Activated CD8-positive, alpha-beta memory T cell treated with anti-CD3 and anti-CD28 coated beads for 1 hour (primary cell): ENCODE results near the gene C14orf119.

Experiments used
- DNase-seq, 2 donors: peaks; one replicate each; pipeline ENCODE4 v3.0.0-alpha.2; 2020; ENCODE audit warnings: low read depth in 1 of 2; ENCODE audit errors: extremely low read depth in 1 of 2

Gene C14orf119

DNA sequence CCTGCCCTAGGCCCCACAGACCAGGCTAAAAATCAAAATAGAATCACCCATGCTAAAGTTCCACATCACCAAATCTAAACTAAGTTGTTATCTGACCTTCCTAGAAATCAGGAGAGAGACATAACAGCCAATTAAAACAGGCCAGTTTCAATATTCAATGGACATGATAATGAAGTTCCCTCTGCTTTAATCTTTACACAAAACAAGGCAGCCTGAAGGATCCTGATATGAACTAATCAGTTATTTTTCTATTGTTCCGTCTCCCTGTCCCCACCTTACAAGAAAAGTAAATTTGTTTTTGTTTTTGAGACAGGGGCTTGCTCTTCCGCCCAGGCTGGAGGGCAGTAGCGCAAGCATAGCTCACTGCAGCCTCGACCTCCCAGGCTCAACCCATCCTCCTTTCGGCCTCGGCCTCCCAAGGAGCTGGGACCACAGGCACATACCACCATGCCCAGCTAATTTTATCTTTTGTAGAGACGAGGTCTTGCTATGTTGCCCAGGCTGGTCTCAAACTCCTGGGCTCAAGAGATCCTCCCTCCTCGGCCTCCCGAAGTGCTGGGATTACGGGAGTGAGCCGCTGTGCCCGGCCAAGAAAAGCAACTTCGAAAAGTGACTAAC, 29.1 kb downstream of the C14orf119 start:
- DNase-seq = no peak

DNA sequence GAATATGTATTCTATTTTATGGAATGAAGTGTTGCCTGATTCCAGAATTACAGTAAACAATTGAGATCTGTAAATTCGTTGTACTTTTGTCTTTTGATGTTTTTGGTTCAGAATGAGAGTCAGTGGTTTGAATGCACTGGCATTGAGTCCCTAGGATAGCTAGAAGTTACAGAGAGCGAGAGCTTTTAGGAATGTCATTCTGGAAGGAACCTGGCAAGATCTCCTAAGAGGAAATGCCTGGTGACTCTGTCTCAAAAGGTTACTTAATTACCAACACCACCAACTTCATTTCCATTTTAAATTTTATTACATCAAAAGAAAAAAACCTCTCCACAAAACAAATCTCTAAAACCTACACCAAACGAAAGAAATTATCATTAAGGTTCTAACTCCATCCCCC, 29.7 kb downstream of the C14orf119 start:
- no peak for DNase-seq

DNA sequence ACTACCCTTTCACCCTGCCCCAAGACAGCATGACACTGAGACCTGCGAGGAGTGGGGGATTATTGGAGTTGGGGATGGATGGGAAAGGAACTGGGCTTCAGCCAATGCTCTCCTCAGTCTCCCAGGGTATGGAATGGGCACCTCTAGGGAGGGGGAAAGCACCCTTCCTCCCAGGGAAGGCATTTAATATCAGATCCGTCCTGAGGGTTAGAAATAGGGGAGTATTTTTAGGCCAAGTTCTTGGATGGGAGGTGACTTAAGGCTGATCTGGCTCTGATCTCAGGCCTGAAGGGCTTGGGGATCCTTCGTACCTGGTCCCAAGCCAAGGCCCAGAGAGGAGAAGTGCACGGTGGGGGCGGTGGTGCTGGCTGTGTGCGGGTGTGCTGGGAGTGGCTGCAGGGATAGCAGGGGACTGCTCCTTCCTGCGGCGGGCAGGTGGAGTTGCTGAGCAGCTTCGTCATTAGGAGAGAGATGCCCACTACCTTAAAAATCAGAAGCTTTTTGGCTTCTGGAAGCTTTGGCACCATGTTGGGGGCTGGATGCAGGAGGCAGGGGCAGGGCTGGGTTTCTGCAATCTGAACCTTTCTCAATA, 30.7 kb downstream of the C14orf119 start:
- DNase-seq = no peak

DNA sequence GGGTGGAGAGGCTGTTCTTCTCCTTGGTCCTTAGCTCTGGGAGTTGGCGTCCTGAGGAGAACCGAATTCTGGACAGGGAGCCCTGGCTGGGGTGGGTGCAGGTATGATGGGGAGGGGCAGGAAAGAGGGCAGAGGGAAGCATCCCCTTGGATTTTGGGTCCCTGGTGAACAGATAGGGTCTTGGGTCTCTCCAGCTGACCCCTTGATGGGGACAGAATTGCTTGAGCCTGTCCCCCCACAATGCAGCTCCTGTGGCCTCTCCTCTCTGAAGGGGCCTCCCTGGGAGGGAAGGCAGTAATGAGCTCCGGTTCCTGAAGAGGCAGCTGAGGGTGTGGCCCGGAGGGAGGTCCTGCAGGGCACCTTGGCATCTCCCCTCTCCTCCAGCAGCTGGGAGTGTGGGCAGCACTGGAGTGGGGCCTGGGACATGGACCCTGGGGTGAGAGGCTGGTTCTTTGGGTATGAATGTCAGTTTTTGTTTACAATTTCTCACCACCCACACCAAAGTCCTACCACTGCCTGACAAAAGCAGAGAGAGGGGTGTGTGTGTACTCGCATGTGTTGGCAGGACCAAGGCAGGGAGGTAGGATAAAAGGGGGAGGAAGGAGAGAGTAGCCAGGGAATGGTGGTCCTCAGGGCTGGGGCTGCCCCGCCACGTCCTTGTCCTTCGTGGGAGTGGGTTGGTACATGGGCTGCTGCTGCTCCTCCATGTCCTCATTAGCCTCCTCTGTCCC, 31.4 kb downstream of the C14orf119 start:
- DNase-seq = no peak

DNA sequence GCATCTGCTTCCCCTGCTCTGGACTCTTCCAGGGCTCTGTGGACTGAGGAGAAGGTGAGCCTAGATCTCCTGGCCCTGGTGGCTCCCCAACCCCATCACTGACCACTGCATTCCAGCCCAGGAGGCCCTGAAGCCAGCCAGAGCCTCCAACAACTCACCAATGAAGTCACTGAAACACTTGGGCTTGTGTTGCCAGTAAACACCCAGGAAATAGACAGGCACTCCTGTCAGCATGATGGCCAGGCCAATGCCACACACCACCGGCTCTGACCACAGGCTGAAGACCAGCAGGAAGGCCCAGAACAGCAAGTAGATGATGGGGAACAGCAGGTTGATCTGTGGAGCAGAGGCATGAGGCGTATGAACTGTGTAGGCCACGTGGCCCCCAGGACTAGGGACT, 32.6 kb downstream of the C14orf119 start:
- DNase-seq = no peak

DNA sequence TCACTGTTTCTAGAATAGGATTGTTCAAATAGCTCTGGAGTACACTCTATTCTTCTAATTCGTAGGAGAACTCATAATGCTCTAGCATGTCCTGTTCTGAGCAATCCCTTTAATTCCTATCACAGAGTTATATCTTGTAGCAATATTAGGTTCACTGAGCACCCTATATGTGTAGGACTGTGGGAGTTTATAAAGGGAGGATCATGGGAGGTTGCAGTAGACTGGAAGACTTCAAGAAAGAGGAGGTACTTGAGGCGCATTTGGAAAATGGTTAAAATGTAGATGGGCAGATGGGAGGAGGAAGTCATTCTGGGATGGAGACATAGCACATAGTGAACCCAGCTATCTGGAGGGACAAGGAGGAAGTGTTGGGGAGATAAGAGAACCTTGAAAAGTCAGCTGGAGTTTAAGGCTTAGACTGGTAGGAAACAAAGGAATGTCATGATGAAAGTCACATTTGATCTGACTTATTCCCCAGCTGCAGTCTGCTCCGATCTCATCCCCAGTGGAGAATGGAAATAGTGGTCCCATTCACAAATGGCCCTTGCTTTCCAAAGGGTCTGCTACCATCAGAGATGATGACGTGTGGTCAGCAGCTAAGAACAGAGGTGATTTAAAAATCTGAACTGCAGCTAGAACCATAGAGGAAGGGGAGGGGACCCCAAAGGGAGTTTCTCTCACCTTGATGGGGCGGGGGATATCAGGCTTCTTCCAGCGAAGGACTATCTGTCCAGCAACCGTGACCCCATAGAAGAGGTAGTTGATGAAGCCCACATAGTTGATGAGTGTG, 33.9 kb downstream of the C14orf119 start:
- no peak for DNase-seq

DNA sequence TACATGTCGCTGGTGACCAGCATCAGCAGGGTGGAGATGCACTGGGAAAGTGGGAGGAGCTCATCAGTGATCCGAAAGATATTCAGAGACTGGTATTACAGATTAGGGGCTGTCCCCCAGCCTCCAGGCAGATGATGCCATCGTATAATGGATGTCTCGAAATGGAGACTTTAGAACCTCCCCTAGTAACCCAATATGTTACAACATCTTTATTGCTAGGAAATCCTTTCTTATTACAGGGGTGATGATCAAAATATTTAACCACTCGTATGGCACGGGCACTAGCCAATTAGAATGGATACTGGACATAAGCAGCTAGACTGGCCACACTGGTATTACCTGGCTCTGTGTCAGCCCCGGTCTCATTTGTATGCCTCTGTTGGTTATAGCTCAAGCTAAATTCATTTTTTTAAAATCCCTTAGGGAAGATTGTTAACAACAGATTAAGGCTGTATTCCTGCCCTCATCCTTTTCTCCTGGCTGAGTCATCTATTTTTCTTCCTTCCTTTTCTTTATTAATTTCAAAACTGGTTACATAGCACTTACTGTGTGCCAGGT, 34.5 kb downstream of the C14orf119 start:
- DNase-seq = no peak

DNA sequence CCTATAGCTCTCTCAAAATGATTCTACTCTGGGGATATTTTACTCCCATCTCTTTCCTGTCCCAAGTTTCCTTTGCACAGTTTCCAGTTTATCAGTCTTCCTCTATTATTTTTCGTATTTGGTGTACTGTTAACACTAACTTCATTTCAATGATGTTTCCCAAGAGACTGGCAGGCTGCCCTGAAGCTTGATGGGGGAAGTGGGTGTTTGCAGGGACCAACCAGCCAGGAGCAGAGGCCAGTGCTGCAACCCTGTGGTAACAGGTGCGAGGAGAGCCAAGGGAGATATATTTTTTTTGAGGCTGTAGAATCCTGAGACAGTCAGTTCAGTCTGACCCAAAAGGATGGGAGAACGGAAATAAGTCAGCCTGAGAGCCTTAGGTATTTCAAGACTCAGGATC, 35.6 kb downstream of the C14orf119 start:
- DNase-seq = no peak

DNA sequence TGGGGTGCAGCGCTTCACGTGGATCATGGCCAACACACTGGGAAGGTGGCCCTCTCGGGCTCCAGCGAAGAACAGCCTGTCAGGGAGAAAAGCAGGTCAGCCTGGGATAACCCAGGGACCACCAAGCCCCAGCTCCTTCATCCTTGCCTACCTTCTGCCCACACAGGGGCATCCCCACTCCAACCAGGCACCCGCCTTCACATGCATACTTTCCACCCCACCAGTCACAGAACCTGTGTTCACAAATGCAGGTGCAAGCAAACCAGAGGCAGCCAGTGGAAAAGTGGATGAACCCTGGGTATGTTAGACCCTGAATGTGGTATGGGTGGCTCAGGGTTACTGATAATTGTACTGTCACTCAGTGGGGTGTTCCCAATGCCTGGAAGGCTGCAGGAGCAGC, 36.2 kb downstream of the C14orf119 start:
- no peak for DNase-seq

DNA sequence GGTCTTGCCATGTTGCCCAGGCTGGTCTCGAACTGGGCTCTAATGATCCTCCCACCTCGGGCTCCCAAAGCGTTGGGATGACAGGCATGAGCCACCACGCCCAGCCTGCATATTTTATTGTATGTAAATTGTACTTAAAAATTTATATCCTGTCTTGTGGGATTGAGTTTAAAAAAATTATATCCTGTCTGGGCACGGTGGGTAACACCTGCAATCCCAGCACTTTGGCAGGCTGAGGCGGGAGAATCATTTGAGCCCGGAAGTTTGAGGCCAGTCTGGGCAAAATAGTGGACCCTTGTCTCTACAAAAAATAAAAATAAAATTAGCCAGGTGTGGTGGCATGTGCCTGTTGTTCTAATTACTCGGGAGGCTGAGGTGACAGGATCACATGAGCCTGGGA, 37.7 kb downstream of the C14orf119 start:
- no peak for DNase-seq

DNA sequence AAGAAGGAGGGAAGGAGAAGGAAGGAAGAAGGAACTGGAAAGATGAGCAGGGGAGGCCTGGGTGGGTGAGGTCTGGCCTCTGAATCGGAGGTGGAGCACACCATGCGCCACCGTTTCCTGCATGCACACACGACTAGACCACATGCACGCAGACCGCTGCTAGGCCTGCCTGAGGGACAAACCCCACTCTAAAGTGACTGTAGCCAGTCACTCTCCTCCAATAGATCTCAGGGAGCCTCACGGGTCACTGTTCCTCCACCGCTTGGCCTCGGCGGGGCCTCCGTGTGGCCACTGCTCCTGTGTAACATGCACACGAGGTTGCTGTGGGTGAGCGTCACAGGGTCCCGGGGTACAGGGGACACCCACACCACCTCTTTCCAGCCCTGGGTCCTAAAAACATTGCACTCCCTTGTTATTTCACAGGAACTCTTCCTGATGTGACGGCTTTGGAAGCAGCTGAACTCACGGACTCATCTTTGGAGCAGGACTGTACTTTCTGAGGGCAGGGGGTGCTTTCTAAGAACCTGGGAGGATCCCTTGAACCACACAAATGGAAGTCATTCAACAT, 41.3 kb downstream of the C14orf119 start:
- DNase-seq = no peak

DNA sequence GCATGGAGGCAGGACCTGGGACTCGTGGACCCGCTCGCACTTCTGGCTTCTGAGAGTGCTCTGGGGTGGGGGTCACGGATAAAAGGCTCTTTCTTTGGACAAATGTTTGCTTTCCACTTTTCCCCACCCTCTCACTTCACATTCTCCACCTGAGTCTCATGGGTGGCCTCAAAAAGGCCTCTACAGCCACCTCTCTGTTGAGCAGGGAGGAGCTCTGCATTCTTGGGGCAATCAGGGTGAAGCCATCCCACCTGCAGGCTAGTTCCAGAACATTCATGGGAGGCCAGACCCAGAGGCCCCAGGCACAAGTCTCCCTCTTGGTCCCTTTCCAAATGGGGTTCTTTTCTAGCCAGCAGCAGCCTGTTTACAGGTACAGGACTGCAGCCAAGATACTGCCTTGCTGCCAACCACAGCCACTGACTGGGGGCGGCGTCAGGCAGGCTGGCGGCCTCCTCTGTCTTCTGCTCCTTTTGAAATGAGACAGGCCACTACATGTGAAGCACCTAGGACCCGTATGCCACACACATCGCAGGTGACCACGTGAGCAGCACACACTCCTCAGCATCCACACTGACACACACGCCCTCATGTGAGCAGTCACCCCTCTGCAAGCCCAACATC, 42.0 kb downstream of the C14orf119 start:
- no peak for DNase-seq

DNA sequence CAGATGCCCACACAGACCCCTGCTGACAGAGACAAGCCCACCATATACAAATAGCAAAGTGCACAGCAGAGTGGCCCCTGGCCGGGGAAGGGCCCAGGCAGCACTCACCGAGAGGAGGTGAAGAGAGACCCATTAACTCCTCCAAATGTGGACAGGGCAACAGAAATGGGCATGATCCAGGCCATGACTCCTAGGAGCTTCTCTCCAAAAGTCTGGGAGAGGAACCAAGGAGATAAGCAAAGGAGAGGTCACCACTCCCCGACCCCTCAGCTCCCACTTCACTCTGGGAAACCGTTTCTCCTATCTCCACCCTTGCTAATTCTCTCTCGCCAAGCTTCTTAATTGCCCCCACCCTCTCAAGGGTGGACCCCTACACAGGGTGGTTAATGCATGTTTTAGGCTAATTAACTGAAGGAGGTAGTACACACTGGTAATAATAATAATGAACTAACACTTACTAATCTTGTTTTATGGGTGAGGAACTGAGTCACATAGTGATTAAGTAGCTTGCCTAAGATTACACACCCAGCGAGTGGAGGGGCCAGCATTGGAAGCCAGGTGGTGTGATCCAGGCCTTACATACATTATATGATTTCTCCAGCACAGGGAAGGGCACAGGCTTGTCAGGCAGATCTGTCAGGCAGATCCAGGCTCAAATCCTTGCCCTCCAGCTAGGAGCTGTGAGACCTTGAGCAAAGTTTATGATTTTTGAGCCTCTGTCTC, 42.7 kb downstream of the C14orf119 start:
- DNase-seq = no peak

DNA sequence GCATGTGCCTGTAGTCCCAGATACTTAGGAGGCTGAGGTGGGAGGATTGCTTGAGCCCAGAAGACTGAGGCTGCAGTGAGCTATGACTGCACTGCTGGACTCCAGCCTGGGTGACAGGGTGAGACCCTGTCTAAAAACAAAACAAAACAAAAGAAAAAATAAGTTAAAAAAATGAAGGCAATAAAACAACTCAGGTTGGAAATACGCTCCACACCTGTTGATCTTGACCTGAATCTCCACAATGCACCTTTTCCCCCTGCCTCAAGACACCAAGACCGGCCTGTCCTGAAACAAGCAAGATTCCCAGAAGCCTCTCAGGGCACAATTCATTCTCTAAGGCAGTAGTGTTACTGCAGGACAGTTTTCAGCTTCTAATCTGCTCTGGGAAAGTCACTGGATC, 44.6 kb downstream of the C14orf119 start:
- DNase-seq = no peak

DNA sequence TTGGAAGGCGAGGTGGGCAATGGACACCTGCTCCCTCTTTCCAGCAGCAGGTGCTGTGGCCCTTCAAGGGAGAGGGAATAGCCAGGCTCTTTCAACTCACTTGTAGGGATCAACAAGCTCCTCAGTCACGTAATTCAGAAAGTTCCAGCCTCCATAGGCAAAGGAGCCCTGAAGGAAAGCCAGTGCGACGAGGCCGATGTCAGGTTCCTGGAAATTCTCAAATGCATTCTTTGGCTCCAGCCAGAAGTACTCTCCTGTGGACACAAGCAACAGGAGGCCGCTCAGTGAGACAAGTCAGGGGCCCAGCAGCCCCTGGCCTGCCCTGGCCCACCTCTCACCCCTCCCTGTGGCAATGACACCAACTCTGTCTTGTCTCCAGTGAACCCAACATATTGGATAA, 45.1 kb downstream of the C14orf119 start:
- no peak for DNase-seq

DNA sequence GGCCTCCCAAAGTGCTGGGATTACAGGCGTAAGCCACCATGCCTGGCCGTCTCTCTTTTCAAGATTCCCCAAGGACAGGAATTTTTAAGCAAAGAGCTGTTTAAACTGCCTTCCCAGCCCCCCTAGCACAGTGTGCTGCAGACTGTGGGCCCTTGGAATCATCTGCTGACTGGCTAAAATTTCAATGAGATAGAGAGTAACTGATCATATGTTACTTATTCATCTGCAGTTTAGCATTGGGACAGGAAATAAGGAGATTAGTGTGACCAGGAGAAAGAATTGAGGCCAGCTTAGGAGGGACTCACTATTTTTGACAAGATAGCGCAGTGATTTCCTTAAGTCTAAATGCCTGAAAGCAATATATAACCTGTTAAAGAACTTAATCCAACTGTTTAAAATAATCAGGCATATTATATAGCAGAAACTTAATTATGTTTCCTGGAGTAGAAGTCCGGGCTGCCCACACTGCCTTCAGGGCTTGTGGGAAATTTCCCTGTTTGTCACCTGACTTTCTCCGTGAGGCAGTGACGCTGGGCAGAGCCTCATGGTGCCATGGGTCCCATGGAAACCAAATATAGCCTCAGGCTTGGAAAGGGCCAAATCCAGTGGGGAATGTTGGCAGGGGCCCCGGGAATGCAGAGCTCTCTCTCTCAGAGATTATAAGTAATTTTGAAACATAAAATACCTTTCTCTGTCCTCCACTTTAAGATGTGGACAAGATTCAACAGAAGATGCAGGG, 46.6 kb downstream of the C14orf119 start:
- DNase-seq = no peak

DNA sequence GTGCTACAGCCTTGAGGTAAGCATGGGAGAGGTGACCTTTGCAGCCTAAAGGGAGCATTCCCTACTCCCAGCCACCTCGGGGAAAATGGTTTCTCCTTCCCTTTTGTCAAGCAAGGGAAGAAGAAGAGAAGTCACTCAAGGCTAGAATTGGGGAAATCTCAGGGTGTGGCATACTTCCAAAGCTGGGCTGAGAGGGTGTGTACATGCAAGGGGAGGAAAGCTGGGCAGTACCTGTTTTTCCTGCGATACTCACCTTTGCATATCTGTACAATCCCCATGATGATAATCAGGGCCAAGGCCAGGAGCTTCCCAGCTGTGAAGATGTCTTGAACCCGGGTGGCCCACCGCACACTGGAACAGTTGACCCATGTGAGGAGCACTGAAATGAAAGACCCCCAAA, 47.5 kb downstream of the C14orf119 start:
- DNase-seq = no peak

DNA sequence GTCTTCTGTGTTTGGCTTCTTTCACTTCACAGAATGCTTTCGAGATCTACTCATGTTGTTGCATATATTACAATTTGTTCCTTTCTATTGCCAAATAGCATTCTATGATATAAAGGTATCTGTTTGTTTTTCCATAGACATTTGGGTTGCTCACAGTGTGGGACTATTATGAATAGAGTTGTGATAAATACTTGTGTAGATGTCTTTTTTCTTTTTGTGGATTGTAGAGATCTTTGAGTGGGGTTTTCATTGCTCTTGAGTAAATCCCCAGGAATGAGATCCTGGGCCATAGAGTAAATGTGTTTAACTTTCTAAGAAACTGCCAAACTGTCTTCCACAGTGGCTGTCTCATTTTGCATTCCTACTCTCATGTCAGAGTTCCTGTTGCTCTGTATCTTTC, 48.6 kb downstream of the C14orf119 start:
- no peak for DNase-seq

DNA sequence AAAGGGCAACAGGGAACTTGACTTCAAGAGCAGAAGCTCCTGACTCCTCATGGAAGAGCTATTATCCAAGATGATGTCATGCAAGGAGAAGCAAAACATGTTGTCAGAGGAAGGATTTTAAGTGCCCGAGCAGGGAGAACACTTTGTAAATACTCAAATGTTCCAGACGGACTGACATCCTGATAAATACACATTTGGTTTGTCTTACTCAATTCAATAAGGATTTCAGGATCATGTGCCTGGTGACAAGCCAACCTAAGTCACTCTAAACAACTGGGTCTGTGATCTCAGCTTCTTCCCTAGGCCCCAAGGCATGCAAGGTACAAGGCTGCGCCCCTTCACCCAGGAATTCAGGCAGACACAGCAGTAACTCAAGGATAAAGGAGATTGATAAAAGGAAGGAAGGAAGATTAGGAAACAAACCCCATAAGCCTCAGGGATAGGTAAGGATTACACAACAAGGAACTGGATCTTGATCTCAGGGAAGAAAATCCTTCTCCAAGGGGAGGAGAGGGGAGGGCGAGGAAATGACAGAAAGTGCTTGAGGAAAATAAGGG, 50.6 kb downstream of the C14orf119 start:
- no peak for DNase-seq
